Midbrain (tissue), 1 donor: ENCODE results near the gene SMTNL2.
"Not testable (repeated sequence)": the region's sequence is repeated elsewhere in the genome, so short reads cannot be mapped to it uniquely, and the experiment has no call there.

Experiments used
- DNase-seq: peaks from one replicate; lab custom pipeline; 2025; lab: John Stamatoyannopoulos, UW

Gene SMTNL2

DNA sequence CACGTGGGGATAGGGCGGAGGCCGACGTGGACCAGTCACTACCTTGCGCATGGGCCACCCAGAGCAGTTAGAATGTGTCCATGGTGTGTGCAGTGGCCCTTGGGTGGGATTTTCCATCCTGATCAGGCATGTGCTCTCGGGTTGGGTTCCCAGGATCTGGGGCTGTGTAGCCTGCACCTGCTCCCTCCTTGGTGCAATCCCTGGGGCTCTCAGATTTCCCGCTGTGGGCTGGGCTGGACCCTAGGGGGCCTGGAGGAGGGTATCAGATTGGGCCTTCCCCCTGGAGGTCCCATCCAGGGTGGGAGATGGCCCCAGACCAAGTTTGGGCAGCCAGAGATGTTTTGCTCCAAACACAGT is 1.3 kb downstream of the SMTNL2 start:
- DNase-seq, result no peak

GRCh38 chr17:4586043-4586442 is 1.7 kb downstream of the SMTNL2 start:
- DNase-seq, result no peak

DNA sequence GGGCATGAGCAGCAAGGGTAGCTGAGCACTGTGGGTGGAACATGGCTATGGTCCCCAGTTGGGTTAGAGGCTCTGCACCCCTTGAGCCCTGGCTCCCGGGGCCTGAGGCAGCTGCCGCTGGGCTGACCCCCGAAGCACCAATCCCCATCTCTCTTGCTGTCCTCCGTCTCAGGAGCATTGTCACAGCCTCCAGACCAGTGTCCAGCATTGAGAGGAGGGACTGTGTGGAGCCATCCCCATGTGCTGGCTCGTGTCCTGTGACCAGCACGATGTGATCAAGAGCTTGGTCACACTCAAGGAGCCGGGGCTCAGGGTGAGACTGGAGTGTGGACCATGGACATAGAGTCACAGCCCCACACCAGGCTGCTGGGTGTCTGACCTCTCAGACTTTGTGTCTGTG is 2.9 kb downstream of the SMTNL2 start:
- DNase-seq, result no peak

- no peak for DNase-seq
Observed at GRCh38 chr17:4587803-4588202, 3.5 kb downstream of the SMTNL2 start.

GRCh38 chr17:4588391-4588790 is 4.1 kb downstream of the SMTNL2 start:
- no peak for DNase-seq

DNA sequence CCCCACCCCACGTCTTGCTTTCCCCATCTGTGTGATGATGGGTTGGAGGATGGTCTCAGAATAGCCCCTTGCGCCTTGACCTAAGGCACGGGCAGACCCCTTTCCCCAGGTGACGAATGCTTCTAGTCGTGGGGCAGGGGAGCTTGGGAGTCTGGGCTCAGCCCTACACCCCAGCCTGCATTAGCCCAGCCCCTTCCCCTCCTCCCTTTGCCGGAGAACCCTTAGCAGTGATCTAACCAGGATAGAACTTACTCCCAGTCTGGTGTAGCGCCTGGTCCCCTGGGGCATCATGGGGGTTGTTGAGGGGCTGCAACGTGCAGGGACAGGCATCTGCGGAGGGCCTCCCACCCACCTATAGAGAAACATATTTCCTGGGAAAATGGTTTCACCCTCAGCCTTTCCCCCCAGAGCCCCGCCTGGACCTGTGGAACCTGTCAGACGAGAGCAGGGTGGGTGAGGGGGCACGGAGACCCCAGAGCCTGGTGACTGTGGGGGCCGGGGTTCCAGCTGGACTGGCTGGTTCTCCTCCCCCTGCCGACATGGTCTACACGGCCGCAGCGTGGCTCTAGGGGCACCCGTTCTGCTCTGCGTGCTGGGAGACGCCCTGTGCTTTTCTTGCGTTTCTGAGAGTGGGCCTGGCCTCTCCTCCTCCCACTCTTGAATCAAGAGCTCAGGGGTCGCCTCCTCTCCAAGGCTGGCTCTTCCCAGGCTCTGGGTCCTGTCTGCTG is 4.7 kb downstream of the SMTNL2 start:
- DNase-seq, result no peak

DNA sequence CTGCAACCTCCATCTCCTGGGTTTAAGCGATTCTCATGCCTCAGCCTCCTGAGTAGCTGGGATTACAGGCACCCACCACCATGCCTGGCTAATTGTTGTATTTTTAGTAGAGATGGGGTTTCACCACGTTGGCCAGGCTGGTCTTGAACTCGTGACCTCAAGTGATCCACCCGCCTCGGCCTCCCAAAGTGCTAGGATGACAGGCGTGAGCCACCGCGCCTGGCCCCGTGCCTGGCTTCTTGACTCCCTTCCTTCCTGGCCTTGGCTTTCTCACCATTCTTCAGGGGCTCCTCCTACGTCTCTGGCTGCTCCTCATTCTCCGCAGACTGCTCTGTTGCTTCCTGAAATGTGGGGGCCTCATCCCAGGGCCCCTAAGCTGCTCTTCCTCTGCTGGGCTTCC is 5.7 kb downstream of the SMTNL2 start:
- DNase-seq, result not testable (repeated sequence)

- no peak for DNase-seq
Observed at GRCh38 chr17:4590981-4591453, 6.7 kb downstream of the SMTNL2 start.

DNA sequence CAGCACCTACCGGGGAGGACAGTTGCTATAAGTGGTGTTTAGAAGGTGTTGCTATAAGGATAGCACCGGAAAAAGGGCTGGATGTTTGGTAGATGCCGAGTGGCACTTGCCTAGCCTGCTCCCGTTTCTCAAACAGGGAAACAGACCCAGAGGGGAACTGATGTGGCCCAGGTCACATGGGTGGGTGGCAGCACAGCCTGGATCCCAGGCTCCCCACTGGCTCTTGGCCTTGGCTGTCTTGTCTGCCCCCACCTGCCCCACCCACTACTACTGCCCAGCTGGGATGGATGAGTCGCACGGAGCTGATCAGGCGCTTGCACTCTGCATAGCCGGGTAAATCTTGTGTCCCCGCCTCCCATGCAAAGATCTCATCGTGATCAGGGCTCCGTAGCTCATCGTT is 7.2 kb downstream of the SMTNL2 start:
- DNase-seq, result no peak

DNA sequence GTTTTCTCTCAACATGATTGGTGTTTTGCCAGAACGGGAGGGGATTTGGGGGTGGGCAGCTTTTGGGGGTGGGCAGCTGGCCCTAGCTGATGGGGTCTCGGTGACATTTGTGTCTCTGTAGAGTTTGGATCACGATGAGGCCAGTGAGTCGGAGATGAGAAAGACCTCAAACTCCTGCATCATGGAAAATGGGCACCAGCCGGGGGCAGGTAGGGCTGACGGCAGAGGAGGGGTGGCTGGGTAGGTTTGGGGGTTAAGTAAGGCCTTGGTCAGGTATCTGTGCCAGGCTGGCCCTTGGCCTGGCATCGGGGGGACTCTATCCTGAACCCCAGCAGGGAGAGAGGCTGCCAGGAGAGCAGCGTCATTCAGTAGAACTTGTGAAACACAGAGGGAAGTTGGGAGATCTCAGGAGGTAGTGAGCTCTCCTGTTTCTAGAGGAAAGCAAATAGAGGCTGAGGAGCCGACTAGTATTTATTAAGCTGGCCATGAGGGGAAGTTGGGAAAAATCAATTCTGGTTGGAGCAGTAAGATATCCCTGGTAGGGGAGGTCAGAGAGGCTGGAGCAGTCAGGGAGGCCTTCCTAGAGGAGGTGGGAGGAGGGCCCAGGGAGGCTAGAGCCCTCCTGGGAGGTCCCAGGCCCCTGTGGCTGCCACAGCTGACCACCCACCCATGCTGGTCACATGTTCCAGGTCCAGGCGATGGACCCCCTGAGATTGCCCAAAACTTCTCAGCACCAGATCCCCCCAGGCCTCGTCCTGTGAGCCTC is 8.1 kb downstream of the SMTNL2 start:
- no peak for DNase-seq

- DNase-seq, result no peak
Observed at GRCh38 chr17:4593021-4593421, 8.7 kb downstream of the SMTNL2 start.

DNA sequence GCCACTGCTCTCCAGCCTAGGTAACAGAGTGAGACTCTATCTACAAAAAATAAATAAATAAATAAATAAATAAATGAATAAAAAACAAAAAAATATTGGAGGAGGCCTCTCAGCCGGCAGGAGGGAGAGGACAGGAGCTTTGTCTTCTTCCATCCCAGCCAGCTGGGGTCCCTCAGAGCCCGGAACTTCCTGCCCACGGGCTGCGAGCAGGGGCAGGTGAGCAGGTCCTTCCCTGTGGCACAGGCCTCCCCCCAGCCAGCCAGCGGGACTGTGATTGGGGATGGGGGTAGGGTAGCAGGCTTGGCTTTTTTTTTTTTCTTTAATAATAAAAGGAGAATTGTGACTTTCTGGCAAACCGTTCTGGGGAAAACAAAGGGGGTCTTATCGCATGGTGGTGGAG is 10.1 kb downstream of the SMTNL2 start:
- no peak for DNase-seq

DNA sequence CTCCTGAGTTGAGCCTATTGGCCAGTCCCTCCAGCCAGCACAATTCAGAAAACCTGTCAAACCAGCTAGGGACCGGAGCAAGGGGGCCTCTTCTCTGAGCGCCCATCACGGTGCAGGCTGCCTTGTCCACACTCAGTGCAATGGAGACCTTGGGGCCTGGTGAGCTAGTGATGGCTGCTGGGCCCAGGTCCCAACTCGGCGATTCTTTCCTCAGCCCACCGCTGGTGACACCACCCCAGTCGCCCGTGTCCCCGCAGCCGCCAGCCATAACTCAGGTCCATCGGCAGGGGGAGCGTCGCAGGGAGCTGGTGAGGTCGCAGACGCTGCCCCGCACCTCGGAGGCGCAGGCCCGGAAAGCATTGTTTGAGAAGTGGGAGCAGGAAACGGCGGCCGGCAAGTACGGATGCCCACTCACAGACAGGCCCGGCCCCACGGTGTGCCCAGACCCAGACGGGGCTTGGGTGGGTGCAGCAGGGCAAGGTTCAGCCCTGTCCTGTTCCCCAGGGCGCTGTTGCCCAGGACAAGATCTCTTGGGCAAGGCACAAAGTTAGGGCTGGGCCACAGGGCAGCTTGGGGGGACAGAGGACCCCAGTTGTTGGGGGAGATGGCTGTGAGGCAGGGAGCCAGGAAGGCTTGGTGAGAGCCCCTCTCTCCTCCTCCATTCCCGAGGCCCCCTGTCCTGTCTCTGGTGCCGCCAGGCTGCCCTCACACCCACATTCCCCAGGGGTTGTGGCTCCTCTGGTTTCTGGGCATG is 10.8 kb downstream of the SMTNL2 start:
- no peak for DNase-seq

- not testable (repeated sequence) for DNase-seq
Observed at GRCh38 chr17:4595685-4596342, 11.5 kb downstream of the SMTNL2 start.

- no peak for DNase-seq
Observed at GRCh38 chr17:4596636-4597380, 12.5 kb downstream of the SMTNL2 start.

DNA sequence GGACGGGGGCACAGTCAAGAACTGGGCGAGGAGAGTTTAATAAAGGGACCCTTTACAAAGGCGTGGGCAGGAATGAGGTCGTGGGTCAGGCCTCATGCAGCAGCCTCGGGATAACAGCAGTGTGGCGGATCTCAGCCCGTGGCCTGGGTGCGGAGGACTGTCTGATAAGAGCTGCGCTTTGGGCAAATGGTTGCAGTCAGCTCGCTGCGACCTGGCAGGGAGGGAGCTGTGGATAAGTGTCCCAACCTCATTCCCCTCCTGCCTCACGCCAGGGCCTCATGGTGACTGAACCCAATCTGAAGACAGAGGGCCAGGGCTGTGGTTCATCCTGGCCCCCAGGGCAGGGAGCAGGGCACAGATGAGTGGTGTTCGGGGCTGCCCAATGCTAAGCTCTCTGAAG is 13.6 kb downstream of the SMTNL2 start:
- no peak for DNase-seq

DNA sequence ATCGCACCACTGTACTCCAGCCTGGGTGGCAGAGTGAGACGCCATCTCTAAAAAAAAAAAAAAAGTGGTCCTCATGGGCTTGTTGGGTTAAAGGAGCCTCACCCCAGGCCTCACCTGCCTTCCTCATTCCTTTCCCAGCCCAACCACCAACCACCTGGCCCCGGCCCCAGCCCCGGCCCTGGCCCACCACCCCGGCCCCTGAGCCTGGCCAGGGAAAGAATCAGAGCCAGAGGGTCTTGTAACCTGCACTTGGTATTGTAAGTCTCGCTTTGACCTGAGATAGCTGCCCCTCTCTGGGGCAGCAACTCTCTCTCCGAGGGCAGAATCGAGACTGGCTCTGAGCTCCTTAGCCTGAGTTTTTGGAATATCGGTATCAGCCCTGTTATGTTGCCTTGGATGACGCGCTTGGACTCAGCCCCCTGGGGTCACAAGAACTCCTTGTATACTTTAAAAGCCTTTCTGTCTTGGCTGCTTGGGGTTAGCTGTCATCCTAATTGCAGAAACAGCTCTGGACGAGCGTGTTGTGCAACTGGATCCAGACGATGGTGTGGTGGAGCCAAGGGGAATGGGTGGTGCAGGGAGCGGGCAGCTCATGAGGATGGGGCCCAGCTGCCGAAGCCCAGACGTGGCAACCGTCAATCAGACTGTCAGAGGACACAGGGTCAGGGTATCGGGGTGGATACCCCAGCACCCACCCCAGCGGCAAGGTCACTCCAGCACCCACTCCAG is 14.6 kb downstream of the SMTNL2 start:
- no peak for DNase-seq

DNA sequence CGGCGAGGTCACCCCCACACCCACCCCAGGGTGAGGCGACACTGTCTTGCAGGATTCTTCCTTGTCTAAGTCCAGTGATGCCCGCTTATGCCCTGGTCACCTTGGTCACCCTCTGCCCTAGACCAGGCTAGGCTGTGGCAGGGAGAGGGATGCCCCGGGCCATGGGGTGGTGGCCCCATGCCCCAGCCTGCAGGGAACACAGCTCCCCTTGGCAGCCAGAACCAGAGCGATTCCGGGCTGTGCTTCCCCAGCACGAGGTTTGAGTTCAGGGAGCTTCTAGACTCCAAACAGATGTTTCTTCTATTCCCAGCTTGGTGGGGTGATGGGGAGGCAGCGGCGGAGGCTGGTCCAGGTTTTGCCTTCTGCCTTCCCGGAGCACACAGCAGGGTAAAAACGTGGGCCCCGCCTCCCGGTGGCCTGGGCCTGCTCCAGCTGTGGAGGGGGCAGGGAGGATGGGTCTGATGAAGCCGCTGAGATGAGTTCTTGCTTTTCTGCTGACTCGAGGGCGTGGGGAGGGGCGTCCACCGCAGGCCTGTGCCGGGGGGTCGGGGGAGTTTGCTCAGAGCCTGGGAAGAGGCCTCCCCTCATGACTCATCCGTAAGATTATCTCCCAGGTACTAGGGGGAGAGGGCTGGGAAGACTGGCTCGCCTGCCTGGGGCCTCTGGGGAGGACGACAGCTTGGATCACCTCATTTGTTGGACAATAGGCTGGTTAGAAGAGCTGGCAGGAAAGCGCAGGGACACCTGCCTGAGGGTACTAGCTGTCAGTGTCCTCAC is 15.4 kb downstream of the SMTNL2 start:
- DNase-seq, result no peak

DNA sequence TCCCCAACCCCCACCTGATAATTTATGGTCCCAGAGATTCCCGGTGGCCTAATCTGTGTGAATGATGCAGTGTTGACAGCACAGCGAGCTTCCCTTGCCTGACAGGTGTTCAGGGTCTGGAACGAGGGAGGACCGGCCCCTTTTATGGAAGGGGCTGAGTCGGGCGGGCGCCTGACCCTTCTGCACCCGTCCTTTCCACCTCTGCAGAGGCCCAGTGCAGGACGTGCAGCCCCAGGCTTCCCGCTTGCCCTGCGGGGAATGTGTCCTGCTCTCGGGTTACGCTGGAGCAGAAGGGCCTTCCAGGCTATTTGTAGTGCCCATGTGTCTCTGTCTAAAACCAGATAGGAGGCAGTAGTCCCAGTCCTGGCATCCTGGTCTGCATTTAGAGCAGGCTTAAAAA is 16.2 kb downstream of the SMTNL2 start:
- DNase-seq, result no peak

GRCh38 chr17:4601326-4601725 is 17.0 kb downstream of the SMTNL2 start:
- DNase-seq, result no peak
